ENCODE results near the gene PKDCC.
"Not testable (repeated sequence)": the region's sequence is repeated elsewhere in the genome, so short reads cannot be mapped to it uniquely, and the experiment has no call there.

Gene PKDCC

DNA sequence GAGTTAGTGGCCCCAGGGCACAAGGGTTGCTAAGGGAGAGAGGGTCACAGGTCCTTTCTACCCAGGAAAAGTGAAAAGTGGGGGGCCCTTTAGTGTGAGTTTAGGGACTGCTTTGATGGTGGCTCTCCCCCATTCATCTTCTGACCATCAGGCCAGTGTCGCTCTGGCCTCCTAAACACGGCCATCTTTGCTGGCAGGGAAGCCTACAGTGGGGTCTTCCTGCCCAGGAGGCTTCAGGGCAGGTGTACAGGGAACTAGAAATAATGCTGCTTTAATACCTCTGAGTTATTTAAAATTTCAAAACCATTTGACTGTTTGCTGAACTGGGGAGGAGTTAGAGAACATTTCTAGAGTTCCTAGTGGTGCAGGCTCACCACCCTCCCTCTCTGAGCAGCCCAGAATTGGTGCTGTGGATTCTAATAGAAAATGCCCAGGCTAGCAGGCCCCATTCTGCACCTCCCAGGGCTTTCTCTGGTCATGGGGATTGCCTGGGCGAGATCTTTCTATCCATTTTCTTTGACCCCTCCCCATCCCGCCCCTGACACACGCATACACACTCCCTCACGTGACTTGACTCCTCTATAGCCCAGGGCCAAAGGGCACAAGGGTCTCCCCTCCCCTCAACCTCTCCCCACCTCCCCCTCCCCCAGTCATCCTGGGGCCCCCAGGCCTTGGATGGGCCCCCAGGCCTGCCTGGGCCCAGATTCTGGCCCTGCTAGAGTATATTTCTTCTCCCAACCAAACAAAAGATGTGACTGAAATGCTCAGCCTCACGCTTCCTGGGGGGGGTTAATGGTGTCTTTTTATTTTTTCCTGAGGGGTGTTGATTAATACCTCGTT, 3.1 kb downstream of the PKDCC start:
- DNase-seq = no peak

DNA sequence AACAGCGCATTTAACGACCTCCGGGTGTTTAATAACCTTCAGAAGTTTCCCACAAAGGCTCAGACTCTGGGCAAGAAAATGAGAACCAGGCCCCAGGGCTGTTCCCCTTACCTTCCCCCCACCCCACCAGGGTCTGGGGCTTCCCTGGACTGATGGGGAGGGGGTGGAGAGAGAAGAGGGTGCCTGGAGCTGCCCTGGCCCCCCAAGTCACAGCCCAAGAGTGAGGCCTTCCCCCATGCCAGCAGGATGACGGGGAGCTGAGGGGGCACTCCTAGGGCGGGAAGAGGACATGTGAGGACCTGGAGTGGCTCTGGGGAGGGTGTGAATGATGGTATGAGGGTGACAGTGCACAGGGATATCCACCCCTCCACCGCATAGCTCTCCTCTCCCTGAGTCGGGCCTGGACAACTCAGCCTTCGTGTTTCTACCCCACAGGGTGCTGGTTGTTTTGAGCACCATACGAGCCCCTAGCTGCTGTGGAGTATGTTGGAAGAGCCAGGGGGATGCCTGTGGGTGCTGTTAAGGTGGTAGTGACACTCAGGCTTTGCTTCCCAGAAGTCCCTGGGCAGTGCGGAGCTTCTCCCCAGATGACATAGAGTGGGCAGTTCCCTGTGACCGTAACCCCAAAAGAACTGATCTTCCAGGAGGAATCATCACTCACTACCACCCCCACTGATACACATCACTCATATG, 3.9 kb downstream of the PKDCC start:
- DNase-seq = no peak

DNA sequence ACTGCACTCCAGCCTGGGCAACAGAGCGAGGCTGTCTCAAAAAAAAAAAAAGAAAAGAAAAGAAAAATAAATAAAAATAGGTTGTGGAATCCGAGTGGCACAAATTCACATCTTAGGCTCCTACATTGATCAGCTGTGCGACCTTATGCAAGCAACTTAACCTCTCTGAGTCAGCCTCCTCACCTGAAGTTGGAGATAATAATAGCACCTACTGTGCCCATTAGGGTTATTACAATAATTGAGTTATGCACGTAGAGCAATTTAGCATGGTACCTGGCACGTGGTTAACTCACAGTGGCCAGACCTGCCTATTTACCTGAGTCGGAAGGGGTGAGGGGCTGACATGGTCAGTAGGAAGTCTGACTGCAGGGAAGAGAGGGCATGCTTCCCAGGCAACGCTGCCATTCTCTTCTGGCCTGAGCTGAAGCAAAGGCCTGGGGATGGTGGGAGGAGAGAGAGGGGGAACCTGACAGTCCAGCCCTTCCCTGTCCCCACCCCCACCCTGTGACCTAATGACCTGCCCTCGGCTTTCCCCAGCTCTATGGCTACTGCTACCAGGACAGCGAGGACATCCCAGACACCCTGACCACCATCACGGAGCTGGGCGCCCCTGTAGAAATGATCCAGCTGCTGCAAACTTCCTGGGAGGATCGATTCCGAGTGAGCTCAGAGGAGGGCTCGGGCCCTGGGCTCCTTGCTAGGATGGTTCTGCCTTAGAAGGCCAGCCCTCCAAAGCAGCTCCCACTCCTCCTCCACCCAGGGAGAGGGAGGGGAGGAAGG, 5.1 kb downstream of the PKDCC start:
- no peak for DNase-seq

DNA sequence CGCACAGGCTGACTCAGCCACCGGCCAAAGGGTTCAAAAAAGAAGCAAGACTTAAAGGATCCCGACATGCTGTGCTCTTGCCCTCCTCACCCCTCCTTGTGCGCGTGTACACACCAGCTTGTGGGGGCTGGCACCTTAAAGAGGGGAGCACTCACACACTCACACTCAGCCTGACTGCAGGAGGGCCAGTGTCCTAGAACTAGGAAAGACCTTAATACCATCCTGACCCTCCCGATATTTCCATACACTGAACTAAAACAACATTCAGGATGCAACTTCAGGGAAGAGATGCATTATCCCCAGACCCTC, 5.6 kb downstream of the PKDCC start:
- no peak for DNase-seq

DNA sequence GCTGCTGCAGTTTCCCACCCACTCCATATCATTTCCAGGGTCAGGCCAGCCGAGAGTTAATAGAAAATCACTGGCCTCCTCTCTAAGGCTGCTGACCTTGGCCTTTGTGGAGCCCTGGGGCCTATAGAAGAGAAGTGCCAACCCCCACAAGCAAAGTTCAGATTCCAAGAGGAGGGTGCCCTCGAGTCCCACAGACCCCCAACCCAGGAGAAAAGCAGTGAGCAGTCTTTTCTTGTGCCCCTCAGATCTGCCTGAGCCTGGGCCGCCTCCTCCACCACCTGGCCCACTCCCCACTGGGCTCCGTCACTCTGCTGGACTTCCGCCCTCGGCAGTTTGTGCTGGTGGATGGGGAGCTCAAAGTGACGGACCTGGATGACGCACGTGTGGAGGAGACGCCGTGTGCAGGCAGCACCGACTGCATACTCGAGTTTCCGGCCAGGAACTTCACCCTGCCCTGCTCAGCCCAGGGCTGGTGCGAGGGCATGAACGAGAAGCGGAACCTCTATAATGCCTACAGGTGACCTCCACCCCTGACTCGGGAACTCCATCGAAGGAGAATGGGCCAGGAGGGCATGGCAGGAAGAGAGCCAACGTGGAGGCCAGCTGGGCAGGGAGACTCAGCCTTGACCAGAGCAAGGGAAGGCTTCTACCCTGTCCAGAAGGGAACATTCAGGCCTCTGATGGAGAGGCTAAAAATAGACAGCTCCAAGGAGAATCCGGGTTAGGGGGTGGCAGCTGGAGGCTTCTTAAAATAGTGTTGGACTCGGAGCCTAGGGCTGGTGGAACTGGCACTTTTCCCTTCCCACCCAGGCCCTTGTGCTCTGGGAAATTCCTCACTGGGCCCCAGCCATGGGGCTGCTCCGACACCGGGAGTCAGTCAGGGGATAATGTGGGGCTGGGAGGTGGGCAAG, 6.2 kb downstream of the PKDCC start:
- no peak for DNase-seq

DNA sequence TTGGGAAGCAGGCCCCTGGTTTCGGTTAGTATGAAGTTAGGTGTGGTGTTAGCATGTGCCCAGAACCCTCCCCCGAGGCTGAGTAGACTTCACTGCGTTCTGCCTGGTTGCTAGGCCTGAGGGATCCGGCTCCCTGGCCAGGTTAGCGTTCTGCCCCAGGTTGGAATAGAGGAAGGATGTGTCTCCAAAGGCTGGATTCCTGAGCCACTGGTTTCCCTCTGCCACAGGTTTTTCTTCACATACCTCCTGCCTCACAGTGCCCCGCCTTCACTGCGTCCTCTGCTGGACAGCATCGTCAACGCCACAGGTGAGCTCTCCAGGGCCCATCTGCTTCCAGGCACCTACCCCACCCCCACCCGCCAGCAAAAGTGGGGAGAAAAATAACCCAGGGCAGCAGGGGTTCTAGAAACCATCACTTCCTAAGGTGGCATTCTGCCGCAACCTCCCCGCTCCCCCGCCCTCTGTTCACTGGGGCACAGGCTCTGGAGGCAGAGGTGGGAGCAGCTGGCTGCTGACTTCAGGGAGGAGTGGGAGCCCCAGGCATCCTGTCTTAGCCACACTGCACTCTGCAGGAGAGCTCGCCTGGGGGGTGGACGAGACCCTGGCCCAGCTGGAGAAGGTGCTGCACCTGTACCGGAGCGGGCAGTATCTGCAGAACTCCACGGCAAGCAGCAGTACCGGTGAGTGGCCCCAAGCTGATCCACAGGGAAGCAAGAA, 7.1 kb downstream of the PKDCC start:
- no peak for DNase-seq

DNA sequence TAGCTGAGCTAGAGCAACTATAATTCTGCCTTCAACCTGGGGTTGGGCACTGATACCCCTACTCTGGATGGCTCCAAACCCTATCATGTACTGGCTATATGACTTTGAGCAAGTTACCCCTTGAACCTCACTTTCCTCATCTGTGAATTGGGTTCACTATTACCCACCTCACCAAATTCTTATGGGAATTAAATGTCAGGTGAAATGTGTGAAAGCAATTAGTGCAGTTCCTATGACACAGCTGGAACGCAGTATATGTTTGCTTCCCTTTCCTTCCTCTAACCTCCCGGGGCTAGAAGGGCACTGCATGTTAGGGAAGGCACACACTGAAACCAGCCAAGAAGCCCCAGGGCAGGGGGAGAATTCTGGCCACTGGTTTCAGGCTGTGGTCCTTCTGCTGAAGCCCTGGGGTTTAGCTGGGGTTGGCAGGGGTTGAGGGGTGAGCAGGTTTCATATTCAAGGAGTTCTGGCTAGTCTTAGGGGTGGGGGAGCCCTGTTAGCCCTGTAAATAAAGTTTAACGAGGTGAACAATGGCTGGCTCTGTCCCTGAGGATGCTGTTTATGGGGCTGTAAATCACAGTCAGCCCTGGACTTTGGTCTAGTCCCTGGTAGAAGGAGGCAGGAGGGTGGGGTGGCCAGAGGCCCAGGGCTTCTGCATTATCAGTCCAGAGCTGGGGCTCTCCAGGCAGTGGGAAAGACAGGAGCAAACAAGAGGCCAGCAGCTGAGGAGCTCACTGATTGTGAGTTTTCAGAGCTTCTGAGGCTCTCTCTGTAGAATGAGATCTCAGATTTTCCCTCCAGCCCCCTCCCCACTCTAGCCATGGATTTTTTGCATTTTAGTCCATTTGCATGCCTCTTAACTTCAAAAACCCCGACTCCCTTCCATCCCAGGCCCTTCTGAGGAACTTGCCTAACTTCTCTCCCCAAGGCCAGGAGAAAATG, 8.0 kb downstream of the PKDCC start:
- DNase-seq = no peak

DNA sequence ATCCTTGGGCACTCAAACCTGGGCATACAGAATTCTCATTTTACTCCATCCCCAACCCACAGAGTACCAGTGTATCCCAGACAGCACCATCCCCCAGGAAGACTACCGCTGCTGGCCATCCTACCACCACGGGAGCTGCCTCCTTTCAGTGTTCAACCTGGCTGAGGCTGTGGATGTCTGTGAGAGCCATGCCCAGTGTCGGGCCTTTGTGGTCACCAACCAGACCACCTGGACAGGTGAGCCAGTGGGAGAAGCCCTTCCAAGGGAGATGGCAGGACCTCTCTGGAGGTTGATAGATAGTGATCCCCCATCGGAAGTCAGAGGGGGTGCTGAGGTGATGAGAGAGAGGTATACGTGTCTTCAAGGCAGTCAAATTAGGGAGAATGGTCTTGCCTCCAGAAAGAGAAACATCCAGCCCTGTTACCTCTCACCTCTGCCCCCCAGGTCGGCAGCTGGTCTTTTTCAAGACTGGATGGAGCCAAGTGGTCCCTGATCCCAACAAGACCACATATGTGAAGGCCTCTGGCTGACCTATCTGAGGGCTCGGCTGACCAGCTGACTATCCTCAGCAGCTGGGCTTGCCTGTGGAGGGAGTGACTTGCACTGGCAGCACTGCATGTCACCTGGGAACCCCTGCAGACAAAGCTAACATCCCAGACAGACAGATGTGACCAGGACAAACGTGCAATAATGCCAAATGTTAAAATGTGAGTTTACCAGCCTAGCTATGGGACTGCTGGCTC, 9.5 kb downstream of the PKDCC start:
- DNase-seq = no peak

DNA sequence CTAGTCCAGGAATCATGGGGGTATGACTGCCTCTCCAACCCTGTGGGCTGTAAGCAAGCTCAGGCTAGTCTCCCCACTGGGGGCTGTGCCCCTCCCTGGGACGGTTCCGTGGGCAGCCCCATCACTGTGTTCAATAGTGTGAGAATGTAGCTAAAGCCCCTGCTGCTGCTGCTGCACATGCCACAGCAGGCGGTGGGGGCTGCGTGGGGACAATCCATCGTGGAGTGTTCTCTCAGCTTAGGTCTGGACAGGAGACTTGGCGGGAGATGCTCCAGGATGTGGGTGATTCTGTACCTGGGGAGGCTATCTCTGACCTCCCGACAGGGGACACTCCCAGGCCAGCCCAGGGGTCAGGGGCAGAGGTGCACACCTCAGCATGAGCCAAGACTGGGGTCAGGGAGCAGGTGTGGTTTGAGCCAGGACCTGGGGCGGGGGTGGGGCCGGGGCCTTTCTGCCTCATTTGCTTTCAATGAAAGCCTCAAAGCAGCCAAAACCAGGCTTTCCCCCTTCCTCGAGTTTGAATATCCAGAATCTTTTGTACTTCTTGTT, 10.2 kb downstream of the PKDCC start:
- DNase-seq = no peak

DNA sequence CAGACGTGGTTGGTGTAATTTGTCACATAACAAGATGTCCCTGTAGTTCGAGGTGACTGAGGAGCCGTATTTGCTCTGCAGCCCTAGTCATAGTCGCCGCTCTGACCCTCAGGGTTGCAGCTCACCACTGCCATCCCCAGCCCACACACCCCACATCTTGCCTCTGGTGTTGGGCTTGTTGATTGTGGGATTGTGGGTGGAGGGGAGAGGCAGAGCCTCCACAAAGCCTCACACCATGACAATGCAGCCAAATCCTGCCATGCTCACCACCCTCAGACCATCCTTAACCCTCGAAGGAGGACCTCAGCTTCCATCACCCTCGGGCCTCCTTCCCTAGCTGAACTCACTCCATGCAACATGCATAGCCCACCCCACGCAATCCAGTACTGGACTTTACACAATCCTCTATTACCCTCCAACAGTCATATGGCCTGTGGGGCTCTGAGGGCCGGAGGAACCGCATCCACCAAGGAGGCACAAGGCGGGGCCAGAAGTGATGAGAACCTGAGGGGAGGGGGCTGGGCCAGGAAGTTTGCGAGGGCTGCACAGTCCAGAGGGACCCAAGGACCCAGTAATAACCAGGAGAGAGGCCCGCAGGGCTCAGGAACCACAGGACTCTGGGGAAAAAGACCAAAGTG, 11.6 kb downstream of the PKDCC start:
- no peak for DNase-seq

DNA sequence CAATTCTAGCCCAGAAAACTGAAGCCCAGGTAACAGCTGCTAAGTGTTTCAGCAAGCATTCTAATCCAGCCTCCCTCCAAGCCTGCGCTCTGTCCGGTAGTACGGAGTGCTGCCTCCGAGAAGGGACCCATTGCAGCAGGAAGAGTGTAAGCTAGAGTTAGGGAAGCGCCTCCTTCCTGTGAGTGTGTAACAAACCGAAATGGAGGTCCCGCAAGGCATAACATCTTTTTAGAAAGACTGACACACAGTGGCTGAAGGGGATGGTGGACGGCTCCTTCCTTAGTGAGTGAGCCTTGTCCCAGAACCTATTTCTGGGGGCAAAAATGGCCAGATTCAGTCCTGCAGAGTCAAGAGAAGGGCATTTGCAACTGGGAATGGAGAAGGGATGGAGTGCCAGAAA, 12.2 kb downstream of the PKDCC start:
- DNase-seq = no peak

DNA sequence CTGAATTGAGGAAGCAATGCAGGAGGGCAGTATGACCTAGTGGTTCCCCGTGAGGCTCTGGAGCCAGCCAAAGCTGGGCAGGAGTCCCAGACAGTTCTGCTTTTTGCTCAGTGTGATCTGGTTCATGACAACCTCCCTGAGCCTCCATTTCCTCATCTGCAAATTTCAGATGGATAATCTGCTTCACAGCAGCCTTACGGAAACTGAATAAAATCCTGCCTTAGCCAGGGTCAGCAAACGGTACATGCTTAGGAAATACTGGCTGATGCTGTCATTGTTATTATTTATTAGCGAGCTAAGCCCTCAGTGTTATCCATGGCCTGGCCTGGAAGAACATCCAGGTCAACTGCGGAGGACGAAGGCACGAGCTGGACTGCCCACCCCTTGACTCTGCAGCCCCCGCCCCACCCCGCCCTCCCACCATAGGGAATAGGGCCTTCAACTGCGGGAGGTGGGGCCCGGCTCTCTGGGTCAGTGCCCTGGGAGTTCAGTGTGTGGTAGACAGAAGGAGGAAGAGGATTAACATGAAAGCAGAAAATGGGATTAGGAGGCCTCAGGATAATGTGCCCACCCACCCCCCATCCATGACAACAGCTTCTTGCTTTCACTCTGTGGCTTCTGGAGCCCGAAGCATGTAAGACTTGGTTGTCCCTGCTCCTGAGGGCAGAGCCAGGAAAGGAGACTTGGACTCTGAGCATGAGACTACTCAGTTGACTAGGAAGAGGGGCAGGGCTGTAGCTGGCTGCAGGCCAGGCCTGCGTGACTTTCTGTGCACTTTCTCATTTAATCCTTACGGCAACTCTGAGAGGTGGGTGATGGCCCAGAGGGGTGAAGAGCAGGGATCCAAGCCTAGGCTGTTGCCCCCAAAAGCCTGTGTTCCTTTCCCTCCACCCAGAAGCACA, 13.1 kb downstream of the PKDCC start:
- no peak for DNase-seq

DNA sequence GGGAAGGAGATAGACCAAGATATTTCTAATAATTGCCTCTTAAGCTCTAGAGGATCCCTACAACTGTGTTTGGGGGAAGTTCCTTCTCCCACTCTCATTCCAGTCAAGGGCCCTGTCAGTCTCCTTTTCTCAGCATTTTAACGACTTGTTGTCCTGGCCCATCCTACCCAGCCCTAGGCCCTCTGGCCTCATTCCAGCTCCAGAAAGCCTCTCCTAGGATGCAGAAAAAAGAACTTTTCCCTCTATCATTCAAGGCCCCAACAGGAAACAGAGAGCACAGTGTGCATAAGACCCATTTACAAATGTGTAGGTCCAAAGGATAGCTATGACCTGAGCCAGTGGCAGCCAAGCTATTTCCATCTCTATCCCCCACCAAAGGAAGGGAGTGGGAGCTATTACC, 14.0 kb downstream of the PKDCC start:
- no peak for DNase-seq

DNA sequence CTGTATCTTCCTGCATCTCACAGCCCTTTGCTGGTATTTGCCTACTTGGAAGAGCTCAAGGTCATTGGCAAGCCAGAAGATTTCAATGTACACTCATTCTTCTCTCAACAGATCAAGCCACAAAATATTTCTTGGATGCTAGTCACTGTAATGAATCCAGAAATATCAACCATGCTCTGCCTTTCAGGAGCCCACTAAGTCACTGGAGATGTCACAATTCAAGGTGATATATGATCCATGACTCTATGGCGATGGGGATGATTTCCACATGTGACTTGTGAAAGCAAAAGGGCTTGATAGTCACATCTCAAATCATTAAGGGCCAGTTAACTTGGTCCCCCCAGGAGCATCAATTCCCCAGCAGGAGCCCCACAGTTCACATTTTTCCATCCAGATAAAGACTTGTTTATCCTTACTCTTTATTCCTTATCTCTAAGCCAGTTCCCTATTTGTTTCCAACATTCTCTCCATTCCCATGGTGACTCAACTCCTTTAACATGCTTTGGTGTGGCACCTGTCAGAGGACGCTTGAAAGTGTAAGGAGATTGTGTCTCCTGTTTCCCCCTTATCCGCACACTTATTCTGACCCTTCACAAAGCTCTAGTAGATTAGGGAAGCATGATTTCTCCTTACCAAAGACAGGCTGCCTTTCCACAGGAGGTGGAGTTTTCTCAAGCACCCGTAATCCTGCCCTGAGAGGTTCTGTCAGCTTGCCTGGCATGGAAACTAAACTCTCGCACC, 15.8 kb downstream of the PKDCC start:
- no peak for DNase-seq

DNA sequence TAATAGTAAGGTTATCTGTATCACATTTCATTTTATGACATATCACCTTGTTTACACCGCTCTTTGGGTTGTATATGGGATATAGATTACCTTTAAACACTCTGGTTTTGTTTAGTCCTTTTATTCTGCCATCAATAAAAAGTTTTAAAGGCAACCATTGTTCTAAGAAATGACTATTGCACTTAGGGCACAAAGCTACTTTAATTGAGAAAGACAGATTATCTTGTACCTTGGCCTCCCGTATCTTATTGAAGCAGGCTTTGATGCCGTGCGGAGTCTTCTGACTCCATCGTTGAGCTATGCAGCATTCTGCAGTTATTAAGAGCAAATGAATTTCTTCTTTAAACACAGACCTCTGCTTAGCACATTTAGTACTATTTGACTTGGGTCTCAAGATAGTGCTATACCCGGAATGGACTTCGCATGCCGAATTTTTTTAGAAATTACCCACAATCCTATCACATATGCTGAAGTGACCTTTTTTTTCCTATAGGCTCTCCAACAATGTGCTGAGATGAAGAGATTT, 16.7 kb downstream of the PKDCC start:
- DNase-seq = no peak

DNA sequence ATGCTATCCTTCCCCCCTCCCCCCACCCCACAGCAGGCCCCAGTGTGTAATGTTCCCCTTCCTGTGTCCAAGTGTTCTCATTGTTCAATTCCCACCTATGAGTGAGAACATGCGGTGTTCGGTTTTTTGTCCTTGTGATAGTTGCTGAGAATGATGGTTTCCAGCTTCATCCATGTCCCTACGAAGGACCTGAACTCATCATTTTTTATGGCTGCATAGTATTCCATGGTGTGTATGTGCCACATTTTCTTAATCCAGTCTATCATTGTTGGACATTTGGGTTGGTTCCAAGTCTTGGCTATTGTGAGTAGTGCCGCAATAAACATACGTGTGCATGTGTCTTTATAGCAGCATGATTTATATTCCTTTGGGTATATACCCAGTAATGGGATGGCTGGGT, 17.9 kb downstream of the PKDCC start:
- DNase-seq = not testable (repeated sequence)

DNA sequence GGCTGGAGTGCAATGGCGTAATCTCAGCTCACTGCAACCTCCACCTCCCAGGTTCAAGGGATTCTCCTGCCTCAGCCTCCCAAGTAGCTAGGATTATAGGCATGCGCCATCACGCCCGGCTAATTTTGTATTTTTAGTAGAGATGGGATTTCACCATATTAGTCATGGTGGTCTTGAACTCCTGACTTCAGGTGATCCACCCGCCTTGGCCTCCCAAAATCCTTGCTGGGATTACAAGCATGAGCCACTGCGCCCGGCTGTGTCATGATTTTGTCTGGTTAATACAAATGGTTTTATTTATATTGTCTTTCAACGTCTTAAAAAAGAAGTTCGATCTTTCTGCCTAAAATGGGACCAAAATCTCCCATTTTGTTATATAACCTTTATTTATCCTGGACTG, 19.2 kb downstream of the PKDCC start:
- DNase-seq = not testable (repeated sequence)

All from GF-D8 (cell line).